NCI-H1105 treated with DMSO at 0.1 percent for 48 hours (cell line): ENCODE data around the gene SIRPG.
"Not testable (repeated sequence)": the region's sequence is repeated elsewhere in the genome, so short reads cannot be mapped to it uniquely, and the experiment has no call there.

ENCODE experiments used
- DNase-seq: peaks from one replicate; lab custom pipeline; 2025; lab: John Stamatoyannopoulos, UW

The SIRPG gene

DNA sequence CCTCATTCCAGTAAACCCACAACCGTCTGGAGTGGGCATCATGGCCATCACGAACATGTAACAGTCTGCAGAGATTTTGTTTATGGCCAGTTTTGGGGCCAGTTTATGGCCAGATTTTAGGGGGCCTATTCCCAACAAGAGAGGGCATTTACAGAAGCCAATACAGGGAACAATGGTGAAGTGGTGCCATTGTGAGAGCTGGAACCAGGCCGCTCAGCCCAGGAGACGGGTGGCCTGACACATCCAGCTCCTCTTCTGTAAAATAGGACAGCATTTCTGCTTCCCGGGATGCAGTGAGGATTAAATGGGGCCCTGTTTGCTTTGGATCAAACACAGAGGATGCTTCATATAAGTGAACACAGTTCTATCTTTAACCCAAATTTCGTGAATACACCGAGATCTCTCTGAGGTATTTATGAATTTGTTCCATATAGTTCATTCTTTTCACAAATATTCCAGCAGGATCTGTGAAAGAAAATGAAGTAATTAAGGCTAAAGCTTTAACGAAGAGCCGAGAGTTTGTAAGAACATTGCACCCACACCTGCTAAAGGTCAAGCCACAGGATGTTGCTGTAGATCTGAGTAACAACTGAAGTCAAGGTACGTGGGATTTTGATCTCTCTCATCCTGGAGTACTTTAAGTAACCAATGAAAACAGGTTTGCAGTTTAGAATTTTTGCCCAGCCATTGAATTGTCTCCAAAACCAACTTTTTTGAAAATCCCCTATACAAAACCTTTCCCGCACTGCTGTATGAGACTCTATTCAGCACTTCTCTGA, 14.5 kb upstream of the SIRPG start:
- no peak for DNase-seq

DNA sequence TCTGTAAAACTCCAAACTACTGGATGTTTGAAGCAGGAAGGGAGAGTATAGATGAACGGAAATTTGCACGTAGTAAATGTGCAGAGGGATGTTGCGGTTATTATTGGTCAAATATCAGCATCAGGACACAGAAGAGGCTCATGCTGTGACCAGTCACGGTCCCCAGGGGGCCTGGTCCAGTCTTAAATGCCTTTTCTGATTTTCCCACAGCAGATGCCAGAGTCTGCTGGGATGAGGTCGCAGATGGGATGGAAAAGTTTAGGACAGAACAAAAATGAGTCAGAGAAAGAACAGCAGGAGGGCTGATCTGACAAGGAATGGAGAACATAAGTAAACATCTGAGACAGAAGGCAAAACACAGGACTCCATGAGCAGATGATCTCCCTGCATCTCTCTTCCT, 11.7 kb upstream of the SIRPG start:
- no peak for DNase-seq

DNA sequence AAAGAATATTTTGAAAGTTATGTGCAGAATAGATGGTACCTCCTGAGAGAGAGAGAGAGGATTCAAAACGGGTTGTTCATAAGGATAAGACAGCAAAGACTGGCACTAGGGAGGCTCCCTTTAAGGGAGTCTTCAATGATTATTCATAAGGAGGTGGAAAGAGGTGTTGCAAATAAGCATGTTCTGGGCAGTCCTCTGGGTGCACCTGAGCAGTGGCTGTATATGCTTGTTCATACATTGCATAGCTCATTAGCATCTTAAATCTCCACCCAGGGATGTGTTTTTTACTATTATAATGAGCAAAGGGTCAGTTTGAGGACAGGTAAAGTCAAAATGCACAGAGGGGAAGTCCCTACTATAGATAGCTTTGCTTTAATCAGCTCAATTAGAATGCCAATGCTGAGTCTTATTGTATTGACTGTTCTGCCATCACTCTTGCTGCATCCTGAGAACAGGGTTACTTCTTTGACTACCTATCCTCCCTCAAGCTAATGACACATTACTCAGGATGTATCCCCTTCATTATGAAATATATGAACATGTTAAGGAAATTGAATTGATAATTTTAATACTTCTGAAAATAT, 10.0 kb upstream of the SIRPG start:
- no peak for DNase-seq

DNA sequence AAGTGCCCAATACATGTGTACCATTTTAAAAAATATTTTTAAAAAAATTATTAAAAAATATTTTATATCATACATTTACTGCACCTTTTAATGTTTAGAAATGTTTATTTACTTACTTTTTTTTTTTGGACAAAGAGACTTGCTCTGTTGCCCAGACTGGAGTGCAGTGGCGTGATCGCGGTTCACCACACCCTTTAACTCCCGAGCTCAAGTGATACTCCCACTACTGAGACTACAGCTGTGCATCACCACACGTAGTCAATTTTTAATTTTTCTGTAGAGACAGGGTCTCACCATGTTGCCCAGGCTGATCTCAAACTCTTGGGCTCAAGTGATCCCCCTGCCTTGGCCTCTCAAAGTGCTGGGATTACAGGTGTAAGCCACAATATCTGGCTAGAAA, 9.2 kb upstream of the SIRPG start:
- no peak for DNase-seq

DNA sequence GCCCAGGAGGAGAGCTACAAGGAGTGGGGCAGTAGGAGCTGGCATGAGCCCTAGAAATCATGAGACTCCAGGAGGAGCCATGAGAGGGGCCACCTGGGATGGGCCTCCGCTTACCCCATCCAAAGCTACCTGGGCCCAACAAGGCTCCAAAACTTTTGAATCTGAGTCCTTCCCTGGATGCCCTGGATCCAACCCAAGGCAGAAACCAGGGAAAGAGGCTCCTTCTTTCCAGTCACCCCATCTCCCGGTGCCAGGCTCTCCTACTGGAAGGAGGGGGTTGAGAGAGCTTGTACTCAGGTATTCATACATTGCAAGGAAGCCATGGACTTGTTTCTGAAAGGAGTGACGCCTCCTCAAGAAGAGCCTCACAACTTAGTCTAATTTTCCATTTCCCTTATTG, 7.8 kb upstream of the SIRPG start:
- no peak for DNase-seq

DNA sequence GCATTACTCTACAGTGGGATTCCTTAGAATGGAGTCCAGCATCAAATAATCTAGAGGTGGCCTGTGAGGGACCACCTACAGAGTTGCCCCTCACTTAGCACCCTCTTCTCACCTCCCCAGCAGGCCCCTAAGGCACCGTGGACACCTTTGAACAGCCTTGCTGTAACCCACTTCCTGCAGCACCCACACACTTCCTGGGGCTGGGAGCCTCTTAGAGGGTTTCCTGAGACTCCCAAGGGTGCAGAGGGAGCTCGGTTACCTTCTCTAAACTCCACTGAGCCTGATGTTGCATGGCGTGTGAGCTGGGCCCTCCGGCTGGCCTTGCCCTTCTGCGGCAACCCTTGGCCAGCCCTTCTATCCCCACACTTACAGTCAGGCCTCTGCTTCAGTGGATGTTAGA, 7.3 kb upstream of the SIRPG start:
- no peak for DNase-seq

DNA sequence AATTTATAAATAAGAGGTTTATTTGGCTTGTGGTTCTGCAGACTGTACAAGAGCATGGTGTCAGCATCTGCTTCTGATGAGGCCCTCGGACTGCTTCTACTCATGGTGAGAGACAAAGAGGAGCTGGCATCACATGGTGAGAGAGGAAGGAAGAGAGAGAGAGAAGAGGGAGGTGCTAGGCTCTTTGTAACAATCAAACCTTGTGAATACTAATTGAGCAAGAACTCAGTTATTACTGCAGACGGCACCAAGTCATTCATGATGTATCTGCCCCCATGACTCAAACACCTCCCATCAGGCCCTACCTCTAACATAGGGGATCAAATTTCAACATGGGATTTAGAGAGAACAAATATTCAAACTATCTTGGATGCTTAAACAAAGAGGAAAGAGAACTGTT, 6.3 kb upstream of the SIRPG start:
- DNase-seq = no peak

DNA sequence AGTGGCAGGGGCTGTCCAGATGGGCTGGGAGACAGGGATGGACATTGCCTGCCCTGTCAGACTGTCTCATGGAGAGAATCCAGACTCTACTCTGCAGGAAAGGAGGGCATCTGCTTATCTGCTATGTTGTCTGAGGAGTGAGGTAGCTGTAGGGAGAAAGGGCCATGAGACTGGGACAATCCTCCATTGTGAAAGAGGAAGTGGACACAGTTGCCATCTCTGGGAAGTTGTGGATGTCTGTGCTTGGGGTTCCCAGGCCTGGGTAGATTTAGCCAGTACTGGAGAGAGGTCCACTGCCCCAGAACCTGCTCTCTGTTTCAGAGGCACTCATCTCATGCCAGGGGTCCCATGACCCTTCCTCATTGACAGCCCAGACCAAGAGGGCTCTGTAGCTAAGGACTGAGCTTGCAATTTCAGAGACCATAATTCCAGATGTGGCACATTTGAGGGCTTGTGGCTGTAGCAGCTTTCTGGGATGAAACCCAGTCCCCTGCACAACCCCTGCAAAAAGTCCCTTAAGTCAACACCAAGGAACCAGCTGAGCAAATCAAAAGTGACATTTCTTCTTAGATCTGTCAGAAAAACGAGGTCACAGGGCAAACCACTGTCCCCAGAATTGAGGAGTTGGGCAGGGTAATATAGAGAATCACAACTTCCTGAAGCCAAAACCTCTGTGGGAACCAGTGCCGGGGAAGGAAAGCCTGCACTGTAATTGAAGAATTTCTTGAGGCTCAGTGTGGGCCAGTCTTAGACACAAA, 4.1 kb upstream of the SIRPG start:
- DNase-seq = no peak

DNA sequence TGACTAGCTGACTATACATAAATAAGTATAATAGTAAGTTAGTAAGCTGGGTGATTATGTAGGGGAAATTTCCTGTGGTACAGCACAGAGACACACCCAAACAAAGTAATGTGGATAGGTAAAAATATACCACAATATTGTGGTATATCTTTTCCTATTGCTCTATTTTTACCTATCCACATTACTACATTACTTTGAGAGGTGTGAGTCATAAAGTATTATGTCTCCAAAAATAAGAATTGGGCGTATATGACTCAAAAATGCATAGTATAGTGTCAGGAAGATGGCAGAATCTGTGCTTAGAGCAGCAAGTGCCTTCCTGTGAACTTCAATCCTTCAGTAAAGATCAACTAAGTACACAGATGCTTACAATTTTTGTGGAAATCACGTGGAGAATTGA, 2.7 kb upstream of the SIRPG start:
- DNase-seq = no peak

DNA sequence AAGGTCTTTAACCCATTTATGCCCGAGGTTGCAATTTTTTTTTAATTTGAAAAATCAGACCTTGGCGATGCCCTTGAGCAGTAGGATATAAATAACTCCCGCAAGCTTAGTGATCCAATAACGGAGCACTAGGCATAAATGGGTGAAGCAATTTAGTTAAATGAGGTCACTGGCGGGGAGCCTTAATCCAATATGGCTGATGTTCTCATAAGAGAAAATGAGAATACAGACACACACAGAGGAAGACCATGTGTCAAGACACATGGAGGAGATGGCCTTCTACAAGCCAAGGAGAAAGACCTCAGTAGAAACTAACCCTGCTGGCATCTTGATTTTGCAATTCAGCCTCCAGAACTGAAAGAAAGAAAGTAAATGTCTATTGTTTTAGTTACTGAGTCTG, 735 bp downstream of the SIRPG start:
- DNase-seq = no peak

DNA sequence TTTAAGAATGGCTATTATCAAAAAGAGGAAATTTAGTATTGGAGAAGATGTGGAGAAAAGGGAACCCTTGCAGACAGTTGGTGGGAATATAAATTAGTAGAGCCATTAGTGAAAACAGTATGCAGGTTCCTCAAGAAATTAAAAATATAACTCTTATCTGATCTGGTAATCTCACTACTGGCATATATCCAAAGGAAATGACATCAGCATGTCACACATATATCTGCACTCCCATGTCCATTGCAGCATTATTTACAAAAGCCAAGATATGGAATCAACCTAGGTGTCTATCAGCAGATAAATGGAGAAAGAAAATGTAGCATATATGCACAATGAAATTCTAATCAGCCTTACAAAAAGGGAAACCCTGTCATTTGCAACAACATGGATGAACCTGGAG, 2.6 kb downstream of the SIRPG start:
- no peak for DNase-seq

DNA sequence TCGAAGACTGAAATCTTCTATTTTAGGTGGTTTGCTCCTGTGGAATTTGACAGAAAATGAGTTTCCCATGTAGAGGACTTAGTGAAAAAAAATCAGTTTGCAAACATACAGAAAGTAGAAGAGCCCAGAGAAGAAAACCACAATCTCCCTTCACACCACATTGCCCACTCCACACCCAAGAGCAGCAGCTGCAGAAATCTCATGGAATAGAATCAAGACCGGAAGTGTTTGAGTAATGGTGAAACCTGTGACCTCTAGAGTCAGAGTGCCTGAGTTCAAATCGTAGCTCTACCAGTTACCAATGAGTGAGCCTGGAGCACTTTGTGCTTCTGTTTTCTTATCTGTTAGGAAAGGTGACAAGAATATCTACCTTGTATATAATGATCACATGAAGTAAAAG, 4.6 kb downstream of the SIRPG start:
- no peak for DNase-seq

DNA sequence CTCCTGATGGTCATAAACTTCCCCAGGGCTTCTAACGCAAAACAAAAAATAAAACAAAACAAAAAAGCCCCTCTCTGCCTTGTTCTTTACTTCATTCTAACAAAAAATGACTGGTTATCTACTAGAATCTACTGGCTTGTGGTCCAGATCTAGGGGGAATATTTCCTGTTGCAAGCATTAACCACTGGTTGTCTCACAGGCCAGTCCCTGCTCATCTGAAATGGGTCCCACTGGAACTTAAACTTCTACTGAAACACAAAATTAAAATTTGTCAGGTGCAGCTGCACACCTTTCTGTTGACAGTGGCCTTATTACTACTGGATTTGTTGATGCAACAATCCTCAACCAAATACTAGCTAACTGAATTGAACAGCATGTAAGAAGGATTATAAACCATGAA, 5.5 kb downstream of the SIRPG start:
- no peak for DNase-seq

DNA sequence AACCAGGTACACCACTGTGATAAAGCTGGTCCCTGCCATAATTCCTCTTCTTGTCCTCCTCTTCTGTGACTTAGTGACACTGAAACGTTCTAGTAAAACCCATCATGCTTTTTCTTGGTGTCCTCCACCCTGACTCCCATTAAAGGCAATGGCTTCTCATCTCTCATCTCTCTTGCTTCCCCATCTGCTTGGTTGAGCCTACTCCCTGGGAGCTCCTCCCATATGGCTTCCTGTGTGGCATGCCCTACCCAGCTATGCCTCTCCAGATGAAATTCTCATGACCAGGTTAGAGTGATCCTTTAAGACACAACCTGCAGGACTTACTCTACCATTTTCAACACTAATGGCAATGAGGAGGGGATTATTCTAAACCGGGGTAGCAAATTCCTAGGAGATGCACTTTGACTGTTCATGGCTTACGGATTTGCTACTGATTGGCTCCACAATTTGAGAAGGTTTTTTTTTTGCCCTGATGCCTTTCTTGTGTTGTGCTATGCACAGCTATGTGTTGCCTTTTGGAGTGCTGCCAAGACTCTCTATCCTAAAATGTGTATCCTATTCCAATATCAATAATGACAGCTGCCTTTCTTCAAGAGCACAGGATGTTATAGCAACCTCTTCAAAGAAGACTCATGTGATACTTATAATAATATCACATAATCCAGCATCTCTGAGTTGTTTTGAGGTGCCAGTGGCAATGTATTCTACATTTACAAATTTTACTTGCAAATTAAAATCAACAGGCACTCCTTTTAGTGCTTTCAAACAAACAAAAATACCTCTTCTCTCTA, 6.1 kb downstream of the SIRPG start:
- DNase-seq = peak; percentile 42

DNA sequence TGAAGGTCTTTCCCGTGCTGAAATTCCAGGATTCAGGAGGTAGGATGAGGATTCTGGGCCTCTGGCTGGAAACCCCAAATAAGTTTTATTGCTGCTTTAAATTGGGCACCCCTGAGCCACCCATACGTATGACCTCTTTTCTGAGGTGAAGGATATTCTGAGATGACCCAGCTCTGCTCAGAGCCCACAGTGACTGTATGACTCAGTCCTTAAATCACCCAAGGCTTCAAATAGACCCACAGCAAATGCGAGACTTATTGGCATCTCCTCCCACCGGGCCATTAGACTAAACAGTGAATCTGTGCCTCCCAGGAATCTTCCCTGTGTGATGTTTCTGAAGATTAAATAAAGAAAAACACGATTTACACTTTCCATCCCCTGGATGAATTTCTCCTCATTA, 9.5 kb downstream of the SIRPG start:
- no peak for DNase-seq

DNA sequence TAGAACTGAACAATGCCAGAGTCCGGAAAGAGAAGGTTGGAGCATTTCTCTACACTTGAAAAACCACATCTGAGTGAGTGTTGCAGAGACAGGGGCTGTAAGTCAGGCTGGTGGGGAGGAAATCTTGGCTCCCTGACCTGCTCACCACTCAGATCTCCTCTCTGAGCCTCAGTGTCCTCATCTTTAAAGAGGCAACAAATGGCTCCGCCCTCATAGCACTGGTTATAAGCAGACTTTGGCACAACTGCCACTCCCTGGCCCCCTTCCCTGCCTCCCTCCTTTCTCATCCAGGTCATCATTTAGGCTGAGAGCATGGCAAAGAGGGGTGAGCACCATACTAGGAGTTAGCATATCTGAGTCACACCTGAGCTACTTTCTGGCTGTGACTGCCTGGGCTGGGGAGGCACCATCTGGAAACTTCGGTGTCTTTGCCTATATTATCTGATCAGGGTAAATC, 10.6 kb downstream of the SIRPG start:
- DNase-seq = no peak

DNA sequence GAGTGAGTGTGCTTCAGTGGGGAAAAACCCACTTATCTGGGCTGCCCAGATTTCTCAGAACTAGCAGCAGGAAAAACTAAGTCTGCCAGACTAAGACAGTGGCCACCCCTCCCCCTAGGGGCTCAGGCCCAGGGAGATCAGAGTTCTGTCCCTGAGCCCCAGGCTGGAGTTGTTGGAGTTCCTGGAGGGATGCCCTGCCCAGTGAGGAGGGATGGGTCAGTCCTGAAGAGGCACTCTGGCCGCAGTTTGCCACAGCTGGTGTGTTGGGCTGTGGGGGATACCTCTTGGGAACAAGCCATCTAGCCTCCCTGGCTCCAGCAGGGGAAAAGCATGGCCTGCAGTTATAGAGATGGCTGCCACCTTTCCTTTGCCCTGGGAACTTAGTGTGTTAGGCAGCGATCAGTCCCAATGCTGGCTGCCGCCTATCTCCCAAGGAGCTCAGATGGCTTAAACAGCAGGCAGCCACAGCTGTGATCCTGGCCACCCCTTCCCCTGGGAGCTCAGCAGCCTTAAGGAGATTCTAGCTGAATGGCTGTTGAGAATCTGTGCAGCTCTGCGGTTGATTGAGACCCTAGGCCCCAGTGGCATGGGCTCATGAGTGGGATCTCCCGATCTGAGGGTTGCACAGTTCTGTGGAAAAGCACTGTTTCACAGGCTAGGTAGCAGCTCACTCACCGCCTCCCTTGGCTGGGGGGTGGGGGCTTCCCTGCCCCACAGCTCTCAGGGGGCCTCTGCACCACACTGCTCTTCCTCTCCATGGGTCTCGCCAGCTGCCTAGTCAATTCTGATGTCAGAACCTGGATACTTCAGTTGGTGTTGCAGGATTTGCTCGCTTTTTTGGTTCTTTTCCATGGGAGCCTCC, 13.2 kb downstream of the SIRPG start:
- no peak for DNase-seq

DNA sequence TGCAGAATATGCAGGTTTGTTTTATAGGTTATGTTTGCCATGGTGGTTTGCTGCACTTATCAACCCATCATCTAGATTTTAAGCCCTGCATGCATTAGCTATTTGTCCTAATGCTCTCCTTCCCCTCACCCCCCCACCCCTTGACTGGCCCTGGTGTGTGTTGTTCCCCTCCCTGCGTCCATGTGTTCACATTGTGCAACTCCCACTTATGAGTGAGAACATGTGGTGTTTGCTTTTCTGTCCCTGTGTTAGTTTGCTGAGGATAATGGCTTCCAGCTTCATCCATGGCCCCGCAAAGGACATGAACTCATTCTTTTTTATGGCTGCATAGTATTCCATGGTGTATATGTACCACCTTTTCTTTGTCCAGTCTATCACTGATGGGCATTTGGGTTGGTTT, 18.9 kb downstream of the SIRPG start:
- not testable (repeated sequence) for DNase-seq

DNA sequence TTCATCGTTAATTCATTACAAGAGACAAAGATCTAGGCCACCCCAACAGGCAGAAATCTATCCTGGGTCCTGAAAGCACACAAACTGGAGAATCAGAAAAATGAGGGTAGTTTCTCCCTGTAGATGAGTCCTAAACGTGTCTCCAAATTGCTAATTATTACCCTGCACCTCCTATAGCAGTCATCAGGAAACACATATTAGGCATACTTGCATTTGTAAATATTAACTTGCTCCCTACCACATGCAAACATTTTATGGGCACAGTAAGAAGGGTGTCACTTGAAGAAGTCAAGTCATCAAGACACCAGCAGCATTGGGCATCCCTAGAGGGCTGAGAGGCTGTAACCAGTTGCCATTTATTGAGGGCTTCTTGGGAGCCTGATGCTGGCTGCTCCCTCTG, 19.8 kb downstream of the SIRPG start:
- no peak for DNase-seq

DNA sequence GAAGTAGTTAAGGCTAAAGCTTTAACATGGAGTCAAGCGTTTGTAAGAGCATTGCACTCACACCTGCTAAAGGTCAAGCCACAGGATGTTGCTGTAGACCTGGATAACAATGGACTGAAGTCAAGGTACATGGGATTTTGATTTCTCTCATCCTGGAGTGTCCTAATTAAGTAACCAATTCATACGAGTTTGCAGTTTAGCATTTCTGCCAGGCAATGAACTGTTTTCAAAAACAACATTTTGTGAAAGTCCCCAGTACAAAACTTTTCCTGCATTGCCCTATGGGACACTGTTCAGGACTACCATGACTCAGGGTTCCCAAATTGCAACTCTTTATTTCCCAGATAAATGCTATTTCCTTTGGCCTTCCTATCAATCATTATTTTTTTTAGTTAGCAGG, 20.4 kb downstream of the SIRPG start:
- no peak for DNase-seq

DNA sequence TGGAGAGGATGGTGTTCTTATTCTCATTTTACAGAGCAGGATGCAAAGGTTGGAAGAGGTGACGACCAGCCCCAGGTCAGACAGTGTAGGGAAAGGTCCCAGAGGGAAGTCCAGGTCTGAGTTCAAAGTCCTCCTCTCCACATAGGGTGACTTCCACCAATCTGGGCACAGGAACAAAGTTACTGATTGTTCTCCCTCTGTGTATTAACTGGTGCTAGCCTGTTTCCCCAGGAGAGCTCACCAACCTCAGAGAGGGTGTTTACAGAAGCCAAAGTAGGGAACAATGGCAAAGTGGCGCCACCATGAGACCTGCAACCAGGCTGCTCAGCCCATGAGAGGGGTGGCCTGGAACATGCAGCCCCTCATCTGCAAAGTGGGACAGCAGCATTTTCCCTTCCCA, 21.0 kb downstream of the SIRPG start:
- no peak for DNase-seq
